K562 (cell line): Measurements from ENCODE around the gene CASKIN1. TPM values are rescaled to one million over a fixed set of nuclear protein-coding genes. Genes with fewer than 3 reads are reported as not detected.
A peak's percentile ranks its signal among the peaks of the same experiment; 100 is the strongest.

Experiments used
- ATAC-seq: fragments of 200-7000 bp; cut with Tn5 transposase; 3 replicates; pipeline ENCODE4 v1.9.1; 2020; ENCODE audit warnings: moderate library complexity
- BruUV-seq: library from RNA; stranded (reverse); fragments of 400-500 nt; replicated peaks from 2 replicates; lab custom pipeline; 2021; lab: Mats Ljungman, UMichigan
- CTCF ChIA-PET: fragments of 300-600 bp; formaldehyde crosslinking; extraction: SDS; loops from one replicate; lab custom pipeline; 2021; ENCODE audit warnings: low intra/inter-chr PET ratio; lab: Yijun Ruan, JAX
- POLR2A ChIA-PET: fragments of 300-600, 350-650 bp; sonication (Branson Sonifier 250); formaldehyde crosslinking; extraction: SDS; loops from one replicate; lab custom pipeline; 2021; ENCODE audit warnings: antibody characterized with exemption, inconsistent platforms; lab: Yijun Ruan, JAX
- DNase-seq, 4 experiments: peaks; one replicate each; pipeline versions ENCODE4 v3.0.0 to v3.0.0-alpha.2; 2011 to 2018; ENCODE audit warnings: low spot score in 3 of 4, mixed read lengths in 3 of 4; ENCODE audit errors: extremely low read depth in 1 of 4
- FAIRE-seq: peaks from 2 replicates; lab custom pipeline; 2011; peaks lifted over from hg19 to GRCh38; lab: Jason Lieb, UNC
- H2AFZ ChIP-seq: 2 replicates; pipeline ENCODE4 v1.6.0; 2011; ENCODE audit warnings: low read depth, low read length, control low read depth, inconsistent platforms
- H3K27ac ChIP-seq: fragments of 200-600 bp; 3 replicates; pipeline ENCODE4 v1.8.0; 2011; ENCODE audit warnings: low read depth, mild to moderate bottlenecking, control low read depth, inconsistent platforms, low read length, moderate library complexity, mixed read lengths; ENCODE audit errors: extremely low read depth
- H3K27me3 ChIP-seq, 2 experiments: fragments of 300-600 bp in 1 of 2; 2 replicates in 1 of 2; 3 replicates in 1 of 2; pipeline versions ENCODE4 v1.6.0 to v1.8.0; 2011; ENCODE audit warnings: inconsistent platforms in 2 of 2, low read length in 2 of 2, mild to moderate bottlenecking in 1 of 2, mixed read lengths in 1 of 2, moderate library complexity in 1 of 2; ENCODE audit not compliant: control insufficient read depth in 2 of 2, insufficient read depth in 2 of 2
- H3K36me3 ChIP-seq: fragments of 300-600 bp; 3 replicates; pipeline ENCODE4 v1.8.0; 2011; ENCODE audit warnings: mild to moderate bottlenecking, low read length, inconsistent platforms; ENCODE audit not compliant: control insufficient read depth, insufficient read depth
- H3K4me1 ChIP-seq, 2 experiments: fragments of 200-600 bp in 1 of 2; replicated peaks in 1 of 2; 2 replicates in 1 of 2; 3 replicates in 1 of 2; pipeline versions ENCODE4 v1.5.1 to v1.8.0; 2011; ENCODE audit warnings: inconsistent platforms in 2 of 2, low read length in 2 of 2, mild to moderate bottlenecking in 1 of 2, mixed read lengths in 1 of 2, moderate library complexity in 1 of 2; ENCODE audit not compliant: control insufficient read depth in 2 of 2, insufficient read depth in 2 of 2
- H3K4me2 ChIP-seq: 2 replicates; pipeline ENCODE4 v1.6.1; 2011; ENCODE audit warnings: low read length, control low read depth, inconsistent platforms, mixed read lengths; ENCODE audit not compliant: insufficient read depth
- H3K4me3 ChIP-seq: fragments of 200-600 bp; sonication (generic), shearing (Covaris generic); 2 replicates; pipeline ENCODE4 v1.5.1; 2016; ENCODE audit warnings: control low read depth, inconsistent platforms
- H3K79me2 ChIP-seq: fragments of 200-600 bp; 3 replicates; pipeline ENCODE4 v1.8.0; 2011; ENCODE audit warnings: low read length, inconsistent platforms; ENCODE audit not compliant: control insufficient read depth, insufficient read depth
- H3K9ac ChIP-seq, 2 experiments: 2 replicates each; pipeline versions ENCODE4 v1.6.0 to v1.6.1; 2011; ENCODE audit warnings: low read depth in 2 of 2, low read length in 2 of 2, control low read depth in 1 of 2, inconsistent platforms in 1 of 2, mild to moderate bottlenecking in 1 of 2, mixed read lengths in 1 of 2; ENCODE audit not compliant: insufficient read depth in 1 of 2
- H3K9me1 ChIP-seq: one replicate; pipeline ENCODE4 v1.6.0; 2011; ENCODE audit warnings: inconsistent platforms, mild to moderate bottlenecking, low read length, moderate library complexity; ENCODE audit not compliant: control insufficient read depth, insufficient read depth
- H3K9me3 ChIP-seq: replicated peaks from 2 replicates; pipeline ENCODE4 v1.5.1; 2011; ENCODE audit warnings: low read depth, low read length, inconsistent platforms; ENCODE audit not compliant: control insufficient read depth, insufficient read depth
- H4K20me1 ChIP-seq: replicated peaks from 2 replicates; pipeline ENCODE4 v1.6.1; 2011; ENCODE audit warnings: low read length, inconsistent platforms, mixed read lengths; ENCODE audit not compliant: control insufficient read depth, insufficient read depth
- POLR2G ChIP-seq: fragments of 200-400 bp; formaldehyde crosslinking; IDR thresholded peaks from 2 replicates; pipeline ENCODE4 v1.6.1; 2017; ENCODE audit warnings: low read depth, mild to moderate bottlenecking, antibody characterized with exemption, low read length, moderate library complexity
- PTTG1 ChIP-seq: fragments of 450-650 bp; IDR thresholded peaks from 2 replicates; pipeline ENCODE4 v1.6.1; 2016; ENCODE audit warnings: low read depth, mild to moderate bottlenecking, missing genetic modification characterization, missing compliant biosample characterization
- ZNF263 ChIP-seq: sonication (generic); formaldehyde crosslinking; IDR thresholded peaks from 2 replicates; pipeline ENCODE4 v1.8.0; 2022; ENCODE audit warnings: mild to moderate bottlenecking, missing genetic modification reagents, borderline replicate concordance
- WGBS: fragments of 100-300 bp; shearing (Covaris generic); methylation state at CpG from one replicate; pipeline ENCODE4 v1.1.6; 2016; ENCODE audit warnings: low coverage, mixed read lengths; ENCODE audit not compliant: insufficient coverage; ENCODE audit errors: missing lambda C conversion rate; 5-methylcytosine and 5-hydroxymethylcytosine counted together
- in situ Hi-C: fragments of 300-500 bp; cut with MboI; formaldehyde crosslinking; loops from 4 replicates; pipeline ENCODE4 v1.15.0; 2018; ENCODE audit warnings: inconsistent platforms, mixed read lengths
- intact Hi-C: fragments of 100-400 bp; cut with micrococcal nuclease; formaldehyde crosslinking; loops from 2 replicates; pipeline ENCODE4 v1.14.2; 2022
- polyA plus RNA-seq, 8 experiments: library from polyadenylated mRNA; depleted of rRNA in 4 of 8; stranded (reverse) in 5 of 8; unstranded in 3 of 8; fragments of >200 nt; fragmentation: Nextera tagmentation in 2 of 8; fragmentation: Illumina TruSeq in 1 of 8; extraction: Ambion mirVana in 2 of 8; extraction: Trizol in 1 of 8; gene quantifications; 2 replicates each; pipeline versions ENCODE4 v1.2.1 to v1.2.3, GENCODE V29; 2011 to 2014; ENCODE audit warnings: inconsistent platforms in 1 of 8, missing spikeins in 1 of 8
- total RNA-seq, 7 experiments: library from RNA; depleted of rRNA in 6 of 7; stranded (reverse); fragments of >200 nt in 6 of 7; fragmentation: Illumina TruSeq in 2 of 7; extraction: Trizol in 2 of 7; gene quantifications; 2 replicates each; pipeline versions ENCODE4 v1.2.1 to v1.2.3, GENCODE V29; 2011 to 2021; ENCODE audit warnings: low replicate concordance in 1 of 7

The CASKIN1 gene
- total and polyA plus RNA-seq, 9 of the 15 experiments (the other 6 are each of a cell fraction or from before 2014, with no cell fraction given), result 0.15 to 4.5 (median 1.5) TPM; not detected in 2

GRCh38 chr16:2160915-2161551, 35.4 kb downstream of the CASKIN1 start:
- WGBS, result 97% methylated on average over 9 of the region's 20 CpGs
- Histone ChIP-seq H3K36me3 (peaks cover 48% of the 10 kb centered on the region; the same call in 1 of the 3 replicates), H3K79me2 (peaks cover 83% of the 10 kb centered on the region), H4K20me1 (peaks cover 18% of the 10 kb centered on the region; the same call in 1 of the 2 replicates), H3K4me2 (no peak overlapping the region), H3K9ac (peak overlapping the region in 1 of 2 experiments; percentile 17; a peak in 1 of 4 replicates), H3K27ac (no peak overlapping the region), H3K9me1 (peaks cover 6% of the 10 kb centered on the region), H3K9me3 (peaks cover 3% of the 10 kb centered on the region), H3K4me1 (peaks cover 8 to 70% of the 10 kb centered on the region in 2 experiments; a peak in 4 of 5 replicates), H2AFZ (no peak overlapping the region), H3K27me3 (no peaks in the 10 kb centered on the region), H3K4me3 (no peak overlapping the region)
- in situ Hi-C loops, result no loop called here
- ChIA-PET CTCF (no interaction called here), POLR2A (no interaction called here)
- intact Hi-C loops, result no loop called here
- TF ChIP-seq POLR2G (0 out of 2 replicates have a peak, but pooled peaks have one; percentile 5), ZNF263 (CRISPR knock-in tag) (no peak)
- FAIRE-seq (no peak), ATAC-seq (no peak), DNase-seq (no peak)
- BruUV-seq, result no TSS peak

DNA sequence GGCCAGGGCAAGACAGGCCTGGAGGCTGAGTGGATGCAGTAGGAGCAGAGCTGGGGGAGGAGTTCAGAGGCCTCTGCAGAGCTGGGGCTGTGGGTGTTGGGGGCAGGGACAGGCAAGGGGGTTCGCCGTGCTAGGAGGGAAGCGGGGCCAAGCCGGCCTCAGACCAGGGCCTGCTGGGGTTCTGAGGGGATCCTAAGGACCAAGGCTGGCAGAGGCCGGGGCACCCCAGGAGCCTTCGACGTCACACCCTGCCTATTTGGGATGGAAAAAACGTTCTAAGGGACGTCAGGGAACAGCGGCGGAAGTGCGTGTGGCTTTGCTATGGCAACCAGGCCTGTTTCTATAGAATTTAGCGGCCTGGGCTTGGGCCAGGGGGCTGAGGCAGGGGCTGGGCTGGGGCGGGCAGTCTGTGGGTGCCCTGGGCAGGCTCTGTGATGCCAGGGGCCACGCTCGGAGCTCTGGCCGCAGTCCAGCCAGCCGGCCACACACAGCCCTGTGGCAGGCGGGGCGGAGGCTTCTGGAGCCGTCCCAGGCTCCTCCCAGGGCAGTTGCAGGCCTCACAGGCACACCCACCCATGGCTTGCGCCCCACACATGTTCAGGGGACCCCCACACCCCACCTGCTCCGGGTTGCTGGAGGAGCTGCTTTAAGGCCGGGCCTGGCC, 37.1 kb downstream of the CASKIN1 start:
- Histone ChIP-seq H3K79me2 (peaks cover 89% of the 10 kb centered on the region), H3K9ac (peak overlapping the region in 1 of 2 experiments; percentile 99; a peak in 2 of 4 replicates)
- POLR2A ChIA-PET, result interaction anchor here (0.6 to 1.2 kb wide), 2 partner anchors 9 to 19 kb away, joined by 3 to 8 read pairs; no protein-coding TSS in a partner anchor

More for the DNA sequence above, 37.1 kb downstream of the CASKIN1 start:
- Histone ChIP-seq H3K9me3 (peaks cover 3% of the 10 kb centered on the region), H3K36me3 (peaks cover 47% of the 10 kb centered on the region; the same call in 2 of the 3 replicates), H3K27ac (no peak overlapping the region), H3K4me1 (peaks cover 8 to 65% of the 10 kb centered on the region in 2 experiments; a peak in 4 of 5 replicates), H3K4me2 (no peak overlapping the region), H3K4me3 (no peak overlapping the region), H2AFZ (no peak overlapping the region), H4K20me1 (peaks cover 24% of the 10 kb centered on the region; the same call in 1 of the 2 replicates), H3K27me3 (no peaks in the 10 kb centered on the region), H3K9me1 (peaks cover 6% of the 10 kb centered on the region)
- DNase-seq (no peak), FAIRE-seq (no peak), ATAC-seq (no peak)
- no TSS peak for BruUV-seq
- no peak for TF ChIP-seq PTTG1 (tag)
- TF ChIP-seq POLR2G, result peak; percentile 43; the same call in 1 of the 2 replicates
- CTCF ChIA-PET, result no interaction called here
- in situ Hi-C loops (no loop called here), intact Hi-C loops (no loop called here)
- 79% methylated on average over 11 of the region's 24 CpGs for WGBS
